Cerebellar nuclear complex (tissue), 1 donor: ENCODE measurements around the gene VAT1.
A peak's percentile ranks its signal among the peaks of the same experiment; 100 is the strongest.

ENCODE experiments used
- DNase-seq, 2 experiments: peaks; one replicate each; lab custom pipeline; 2025; lab: John Stamatoyannopoulos, UW

Gene VAT1

DNA sequence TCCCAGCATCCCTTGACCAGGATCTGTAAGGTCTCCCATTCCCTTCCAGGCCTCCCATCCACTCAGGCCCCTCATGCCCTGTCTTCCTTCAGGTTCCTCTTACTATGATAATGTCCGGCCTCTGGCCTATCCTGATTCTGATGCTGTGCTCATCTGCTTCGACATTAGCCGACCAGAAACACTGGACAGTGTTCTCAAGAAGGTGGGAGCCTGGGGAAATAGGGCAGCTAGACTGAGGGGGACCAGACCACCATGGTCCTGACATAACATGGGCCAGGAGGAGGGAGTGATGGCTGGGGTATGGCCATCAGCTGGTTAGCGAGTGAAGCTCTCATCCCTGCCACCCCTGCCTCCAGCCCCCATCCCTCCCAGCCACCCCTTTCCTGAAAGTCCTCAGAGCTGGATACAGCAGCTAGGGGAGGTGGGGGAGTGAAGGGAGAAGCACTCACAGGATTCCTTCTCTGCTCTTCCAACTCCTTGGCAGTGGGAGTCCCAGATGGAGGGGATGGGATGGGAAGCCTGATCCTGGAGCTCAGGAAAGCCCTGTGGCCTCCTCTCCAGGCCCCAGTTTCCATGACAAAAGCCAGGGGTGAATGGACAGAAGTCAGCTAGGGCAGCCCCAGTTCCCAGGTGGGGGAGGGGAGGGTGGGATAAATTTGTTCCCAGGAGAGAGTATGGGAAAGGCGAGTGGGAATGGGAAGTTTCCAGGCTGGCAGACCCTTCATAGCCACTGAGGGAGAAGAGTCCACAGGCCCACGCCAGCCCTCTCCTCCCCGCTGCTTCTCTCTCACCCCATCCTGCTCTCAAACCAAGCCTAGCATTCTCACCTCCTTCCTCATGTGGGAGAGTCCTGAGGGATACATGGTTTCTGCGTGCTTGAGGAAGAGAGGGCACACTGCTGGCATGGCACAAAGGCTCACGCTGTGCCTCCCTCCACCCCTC lies 5.2 kb upstream of the VAT1 start:
- no peak for DNase-seq

DNA sequence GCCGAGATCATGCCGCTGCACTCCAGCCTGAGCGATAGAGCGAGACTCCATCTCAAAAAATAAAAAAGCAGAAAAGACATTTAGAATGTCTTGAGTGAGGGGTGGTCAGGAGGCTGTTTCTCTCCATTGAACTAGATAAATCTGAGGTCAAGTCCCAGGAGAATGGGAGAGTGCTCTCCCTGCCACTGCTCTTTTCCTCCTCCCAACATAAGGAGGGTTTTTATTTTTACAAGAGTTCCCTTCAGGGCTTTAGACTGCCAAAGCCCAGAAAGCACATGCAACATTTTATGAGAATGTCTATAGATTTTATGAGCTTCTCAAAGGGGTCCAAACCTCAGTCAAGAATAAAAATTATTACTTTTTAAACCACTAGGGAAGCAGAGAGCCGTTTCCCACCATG lies 4.4 kb upstream of the VAT1 start:
- DNase-seq = no peak

DNA sequence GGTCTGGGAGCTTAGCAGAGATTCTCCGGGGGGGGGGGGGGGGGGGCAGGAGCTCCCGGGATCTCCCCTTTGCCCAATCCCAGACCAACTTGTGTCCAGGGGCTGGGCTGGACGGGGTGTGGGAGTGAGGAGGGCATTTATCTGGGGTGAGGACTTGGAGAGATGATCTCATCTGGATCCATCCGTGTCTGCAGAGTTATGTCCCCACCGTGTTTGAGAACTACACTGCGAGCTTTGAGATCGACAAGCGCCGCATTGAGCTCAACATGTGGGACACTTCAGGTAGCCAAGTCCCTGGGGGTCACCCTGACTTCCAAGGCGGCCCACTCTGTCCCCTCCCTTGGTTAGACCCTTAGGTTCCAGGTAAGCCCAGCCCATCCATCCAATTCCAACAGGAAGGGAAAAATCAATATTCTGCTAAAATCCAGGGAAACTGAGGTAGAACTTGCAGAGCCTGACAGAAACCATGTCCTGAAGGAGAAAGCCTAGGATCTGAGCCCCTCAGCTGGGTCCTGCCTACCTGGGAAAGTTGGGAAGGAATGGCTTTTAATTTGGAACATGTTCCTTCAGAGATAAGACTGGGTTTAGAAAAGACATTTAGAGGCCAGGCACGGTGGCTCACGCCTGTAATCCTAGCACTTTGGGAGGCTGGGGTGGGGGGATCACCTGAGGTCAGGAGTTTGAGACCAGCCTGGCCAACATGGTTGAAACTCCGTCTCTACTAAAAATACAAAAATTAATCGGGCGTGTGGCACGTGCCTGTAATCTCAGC lies 3.8 kb upstream of the VAT1 start:
- no peak for DNase-seq

DNA sequence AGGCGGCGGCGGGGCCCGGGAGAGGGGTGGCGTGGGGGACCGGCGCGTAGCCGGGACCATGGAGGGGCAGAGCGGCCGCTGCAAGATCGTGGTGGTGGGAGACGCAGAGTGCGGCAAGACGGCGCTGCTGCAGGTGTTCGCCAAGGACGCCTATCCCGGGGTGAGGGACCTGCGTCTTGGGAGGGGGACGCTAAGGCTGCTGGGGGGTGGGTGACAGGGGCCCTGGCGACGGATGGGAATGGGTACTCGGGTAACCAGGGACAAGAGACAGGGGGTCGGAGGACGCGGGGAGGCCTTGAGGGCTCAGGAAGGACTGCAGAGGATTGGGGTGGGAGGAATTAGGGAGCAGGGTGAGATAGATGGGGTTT lies 3.1 kb upstream of the VAT1 start:
- DNase-seq = no peak

DNA sequence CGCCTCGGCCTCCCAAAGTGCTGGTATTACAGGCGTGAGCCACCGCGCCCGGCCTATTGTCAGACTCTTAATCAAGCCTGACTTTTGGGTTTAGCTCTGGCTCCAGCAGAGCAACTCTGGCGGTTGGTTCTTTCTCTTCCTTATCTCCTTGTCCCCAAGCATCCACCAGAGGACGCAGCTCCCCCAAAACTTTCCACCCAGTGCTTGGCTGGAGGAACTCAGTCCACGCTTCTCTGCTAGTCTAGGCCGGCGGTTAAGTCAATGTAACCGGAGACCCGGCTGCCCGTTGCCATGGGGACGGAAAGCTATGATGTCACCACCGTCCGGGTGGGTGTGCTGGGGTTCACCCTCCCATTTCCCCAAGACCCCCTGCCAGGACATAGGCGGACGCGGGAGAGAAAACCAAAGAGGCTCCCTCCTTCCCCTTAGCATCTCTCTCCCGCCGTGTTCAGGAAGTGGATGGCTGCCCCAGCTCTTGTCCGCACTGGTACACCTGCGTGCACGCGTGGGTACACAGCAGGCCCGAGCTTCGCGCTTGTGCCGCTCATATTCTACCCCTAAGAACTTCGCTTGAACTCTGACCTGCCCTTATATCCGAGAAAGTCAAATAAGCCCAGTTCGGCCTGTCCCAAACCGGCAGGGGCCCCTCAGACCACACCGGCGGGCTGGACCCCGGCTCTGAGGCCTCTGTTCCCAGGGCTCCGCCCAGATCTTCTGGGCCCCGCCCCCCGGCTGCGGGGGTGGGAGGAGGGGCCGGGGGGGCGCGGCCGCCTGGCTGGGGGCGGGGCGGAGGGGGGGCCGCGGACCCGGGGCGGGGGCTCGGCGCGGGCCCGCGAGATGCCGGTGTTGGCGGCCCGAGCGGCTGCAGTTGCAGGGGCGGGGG lies 2.5 kb upstream of the VAT1 start, which contains the start of gene RND2:
RND2 (plus strand) TSS at position 825 of the 883 bp plus-strand sequence. CDS start 117 bp downstream, outside the sequence.
- DNase-seq = peak in 1 of 2 experiments; percentile 59

DNA sequence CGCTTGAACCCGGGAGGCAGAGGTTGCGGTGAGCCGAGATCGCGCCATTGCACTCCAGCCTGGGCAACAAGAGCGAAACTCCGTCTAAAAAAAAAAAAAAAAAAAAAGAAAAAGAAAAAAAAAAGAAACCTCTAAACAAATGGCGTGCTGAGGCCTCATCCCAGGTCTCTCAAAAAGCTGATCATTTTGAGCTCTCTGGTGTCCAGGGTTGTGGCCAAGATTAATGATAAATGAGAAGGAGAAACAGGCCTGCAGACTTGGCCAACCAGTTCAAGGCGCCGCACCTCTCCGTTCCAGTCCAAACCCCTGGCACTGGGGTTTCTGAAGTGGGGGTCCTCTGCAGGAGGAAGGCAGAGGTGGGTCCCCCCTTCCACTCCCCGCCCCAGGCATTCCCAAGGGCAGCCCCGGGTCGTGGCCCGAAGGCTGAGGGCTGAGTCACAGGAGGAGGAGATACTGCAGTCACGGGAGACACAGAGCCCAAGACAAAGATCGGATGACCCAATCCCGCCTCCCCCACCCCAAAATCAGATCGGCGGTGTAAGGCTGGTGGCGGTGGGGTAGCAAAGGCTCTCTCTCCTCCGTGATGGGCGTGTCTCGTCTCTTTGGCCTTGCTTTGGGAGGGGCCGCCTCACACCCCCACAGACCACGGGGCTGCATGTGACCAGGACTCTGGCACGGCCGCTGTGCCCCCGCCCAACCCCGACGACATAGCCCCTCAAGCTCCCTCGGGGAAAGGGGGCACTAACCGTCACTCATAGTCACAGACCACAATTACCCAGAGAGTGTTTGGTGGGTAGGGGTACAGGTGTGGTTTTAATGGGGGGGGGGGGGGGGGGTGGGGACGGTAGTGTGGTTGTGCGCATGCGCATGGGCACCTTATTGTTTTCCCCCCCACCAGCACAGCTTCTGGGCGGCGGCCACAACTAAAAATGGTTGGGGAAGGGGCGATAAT lies 1.1 kb downstream of the VAT1 start:
- no peak for DNase-seq

DNA sequence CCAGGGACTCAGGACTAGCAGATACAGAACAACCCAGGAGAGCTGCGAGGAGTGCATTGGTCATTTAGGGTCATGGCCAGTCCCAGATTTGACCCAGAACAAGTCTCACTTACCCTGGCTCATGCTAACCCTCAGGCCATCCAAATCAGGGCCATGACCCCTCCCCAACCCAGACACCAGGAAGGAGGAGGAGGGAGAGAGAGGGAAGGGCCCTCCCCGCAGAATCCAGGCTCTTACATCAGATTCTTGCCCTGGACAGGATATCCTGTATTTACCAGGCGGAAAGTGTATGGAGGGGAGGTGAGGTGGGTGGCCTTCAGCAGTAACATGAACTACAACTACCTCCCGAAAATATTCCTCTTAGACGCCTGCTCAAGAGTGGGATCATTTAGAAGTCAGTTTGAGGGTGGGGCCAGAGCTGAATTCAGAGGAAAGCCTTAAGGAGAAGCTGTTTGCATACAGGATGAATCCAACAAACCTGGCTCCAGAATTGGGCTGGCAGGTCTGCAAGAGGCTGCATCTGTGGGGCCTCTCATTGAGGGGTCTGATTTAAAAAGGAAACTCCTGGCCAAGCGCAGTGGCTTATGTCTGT lies 2.1 kb downstream of the VAT1 start:
- DNase-seq = no peak

DNA sequence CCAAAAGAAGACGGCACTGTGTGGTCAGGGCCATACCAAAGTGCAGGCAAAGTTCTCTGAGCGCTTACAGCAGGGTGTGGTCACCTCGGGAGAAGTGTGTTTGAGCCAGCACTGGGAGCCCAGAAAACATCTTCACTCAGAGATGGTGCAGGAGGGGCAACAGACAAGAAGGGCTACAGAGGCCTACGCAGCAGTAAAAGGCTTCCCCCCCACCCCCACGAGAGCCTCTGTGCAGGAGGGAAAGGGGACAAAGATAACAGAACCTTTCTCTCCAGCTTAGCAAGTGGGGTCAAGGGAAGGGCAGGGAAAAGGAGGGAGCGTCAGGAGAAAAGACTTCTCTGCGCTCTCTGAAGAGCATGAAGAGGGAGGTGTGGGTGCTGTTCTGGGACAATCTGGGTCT lies 2.8 kb downstream of the VAT1 start:
- DNase-seq = no peak

DNA sequence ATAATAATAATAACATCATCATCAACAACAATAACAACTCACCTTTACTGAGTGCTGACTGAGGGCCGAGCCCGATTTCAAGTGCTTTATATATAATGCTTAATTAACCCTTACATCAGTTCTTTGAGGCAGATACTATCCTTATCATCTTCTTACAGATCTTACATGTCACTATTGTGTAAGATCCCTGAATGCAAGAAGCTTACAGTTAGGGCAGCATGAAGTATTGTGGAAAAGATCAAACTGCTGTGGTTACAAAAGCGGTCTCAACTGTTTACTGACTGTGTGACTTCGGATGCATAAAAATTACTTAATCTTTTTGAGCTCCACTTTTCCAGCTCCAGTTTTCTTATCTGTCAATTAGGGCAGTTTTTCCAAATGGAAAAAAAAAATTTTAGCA lies 3.3 kb downstream of the VAT1 start:
- no peak for DNase-seq

DNA sequence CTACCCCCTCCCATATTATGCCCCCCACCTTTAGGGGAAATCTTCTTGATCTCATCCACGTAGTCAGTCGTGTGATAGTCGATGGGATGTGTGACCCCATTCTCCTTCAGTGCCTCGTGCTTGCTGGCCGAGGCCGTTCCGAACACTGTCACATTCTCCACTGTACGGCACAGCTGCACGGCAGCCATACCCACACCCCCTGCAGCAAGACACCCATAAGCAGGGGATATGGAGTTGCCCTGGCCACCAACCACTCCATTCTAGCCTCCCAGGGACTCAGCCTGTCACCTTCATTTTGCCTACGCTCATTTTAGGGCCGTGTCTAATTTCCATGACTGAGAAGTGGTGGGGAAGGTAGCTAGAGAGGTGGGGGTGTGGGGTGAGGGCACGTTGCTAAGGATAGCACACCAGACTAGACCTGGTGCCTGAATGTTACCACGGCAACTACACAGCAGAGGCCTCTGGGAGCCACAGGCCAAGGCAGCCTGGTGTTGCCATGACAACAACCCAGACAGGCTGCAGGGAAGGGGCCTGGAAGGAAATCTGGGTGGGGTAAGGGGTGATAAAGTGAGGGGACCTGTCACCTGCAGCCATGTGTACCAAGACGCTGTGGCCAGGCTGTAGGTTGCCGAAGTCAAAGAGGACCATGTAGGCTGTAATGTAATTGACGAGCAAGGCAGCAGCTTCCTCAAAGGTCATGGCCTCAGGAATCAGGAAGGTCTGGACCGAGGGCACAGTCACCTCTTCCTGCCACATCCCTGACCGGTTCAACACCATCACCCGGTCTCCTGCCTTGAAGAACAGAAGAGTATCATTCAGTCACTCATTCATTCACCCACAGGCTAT lies 4.0 kb downstream of the VAT1 start:
- DNase-seq = no peak

DNA sequence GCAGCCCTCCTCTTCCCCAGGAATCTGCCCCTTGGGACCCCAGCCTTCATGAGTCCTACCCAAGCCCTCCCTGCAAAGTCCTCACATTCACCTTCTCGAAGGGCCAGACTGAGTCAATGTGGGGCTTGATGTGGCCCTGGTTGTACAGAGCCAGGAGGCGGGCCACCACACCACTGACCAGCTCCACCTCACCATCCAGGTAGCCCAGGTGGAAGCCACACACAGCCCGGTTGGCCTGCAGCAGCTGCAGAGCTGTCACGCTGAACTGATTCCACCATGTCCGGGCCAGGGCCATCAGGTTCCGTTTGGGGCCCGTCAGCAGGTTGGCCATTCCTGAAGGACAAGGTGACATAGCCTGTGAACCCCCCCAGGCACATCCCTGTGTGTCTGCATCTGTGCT lies 6.0 kb downstream of the VAT1 start:
- DNase-seq = no peak

DNA sequence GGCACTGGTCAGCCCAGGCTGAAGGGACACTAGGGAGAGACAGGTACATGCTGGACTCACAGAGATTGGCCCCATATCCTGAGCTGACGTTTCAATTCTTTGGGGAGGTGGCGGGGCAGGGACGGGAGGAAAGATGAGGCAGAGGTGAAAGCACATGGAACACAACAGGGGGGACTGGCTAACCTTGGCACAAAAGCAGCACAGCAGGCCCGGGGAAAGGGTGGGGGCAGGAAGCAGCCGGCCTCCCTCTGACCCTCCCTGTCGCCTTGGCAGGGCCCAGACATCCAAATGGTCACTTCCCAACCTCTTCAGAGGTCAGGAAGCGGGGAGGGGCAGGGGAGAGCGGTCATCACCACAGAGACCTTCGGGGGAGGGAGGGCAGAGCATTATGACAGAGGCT lies 6.6 kb downstream of the VAT1 start:
- DNase-seq = no peak

DNA sequence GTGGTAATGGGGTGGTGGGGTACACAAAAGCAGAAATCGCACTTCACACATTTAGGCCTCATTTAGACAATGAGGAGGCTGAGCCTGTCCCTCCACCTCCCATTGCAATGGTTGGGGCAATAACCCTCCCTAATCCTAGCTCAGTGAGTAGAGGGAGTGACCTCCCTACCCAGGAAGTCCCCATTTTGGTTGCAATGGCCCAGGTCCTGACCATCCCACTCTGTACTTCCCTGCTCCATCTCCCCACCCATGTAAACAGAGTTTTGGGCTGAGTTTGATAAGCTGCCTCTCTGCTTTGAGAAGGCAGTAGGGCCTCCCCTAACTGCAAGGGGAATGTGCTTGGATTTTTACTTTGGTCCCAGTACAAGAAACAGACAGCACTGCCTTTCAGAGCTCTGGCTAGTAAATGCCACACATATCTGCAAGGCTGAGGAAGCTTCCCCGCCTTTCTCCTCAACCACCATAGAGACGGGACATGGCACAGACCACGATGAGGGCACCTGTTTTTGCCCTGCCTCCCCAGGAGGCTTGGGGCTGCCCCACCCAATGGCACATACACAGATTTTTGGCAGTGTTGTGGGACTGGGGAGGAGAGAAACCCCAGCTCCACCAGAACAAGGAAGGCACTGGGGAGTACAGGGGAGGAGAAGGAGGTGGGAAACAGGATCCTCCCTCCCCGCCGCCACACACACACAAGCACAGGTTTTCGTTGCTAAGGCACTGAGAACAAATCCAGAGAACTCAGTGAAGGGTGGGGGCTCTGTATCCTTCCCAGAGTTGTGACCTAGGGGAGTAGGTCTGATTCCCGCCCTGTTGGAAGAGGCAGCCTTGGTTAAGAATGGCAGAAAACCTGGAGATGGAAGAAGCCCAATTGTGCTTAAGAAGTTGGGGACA lies 7.3 kb downstream of the VAT1 start:
- DNase-seq = no peak

DNA sequence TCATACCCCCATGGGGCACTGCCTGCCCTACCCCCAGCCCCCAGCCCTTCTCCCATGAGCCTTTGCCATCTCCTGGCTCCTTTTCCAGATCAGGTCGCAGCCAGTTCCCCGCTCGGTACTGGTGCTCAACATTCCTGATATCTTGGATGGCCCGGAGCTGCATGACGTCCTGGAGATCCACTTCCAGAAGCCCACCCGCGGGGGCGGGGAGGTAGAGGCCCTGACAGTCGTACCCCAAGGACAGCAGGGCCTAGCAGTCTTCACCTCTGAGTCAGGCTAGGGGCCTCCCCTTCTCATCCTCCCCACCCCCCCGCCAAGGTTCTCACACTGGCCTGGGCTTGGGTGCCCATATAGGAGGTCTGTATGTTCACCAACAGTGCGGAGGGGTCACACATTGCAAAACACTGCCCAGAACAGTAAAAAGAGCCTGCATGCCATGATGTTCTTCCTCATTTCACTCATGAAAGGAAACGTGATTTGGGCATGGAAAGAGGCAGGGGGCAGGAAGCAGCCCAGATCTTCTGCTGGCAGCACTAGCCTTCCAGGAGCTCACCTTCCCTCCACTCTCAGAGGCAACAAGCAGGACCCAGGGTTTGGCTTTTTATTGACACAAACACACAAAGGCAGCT lies 8.1 kb downstream of the VAT1 start:
- no peak for DNase-seq

DNA sequence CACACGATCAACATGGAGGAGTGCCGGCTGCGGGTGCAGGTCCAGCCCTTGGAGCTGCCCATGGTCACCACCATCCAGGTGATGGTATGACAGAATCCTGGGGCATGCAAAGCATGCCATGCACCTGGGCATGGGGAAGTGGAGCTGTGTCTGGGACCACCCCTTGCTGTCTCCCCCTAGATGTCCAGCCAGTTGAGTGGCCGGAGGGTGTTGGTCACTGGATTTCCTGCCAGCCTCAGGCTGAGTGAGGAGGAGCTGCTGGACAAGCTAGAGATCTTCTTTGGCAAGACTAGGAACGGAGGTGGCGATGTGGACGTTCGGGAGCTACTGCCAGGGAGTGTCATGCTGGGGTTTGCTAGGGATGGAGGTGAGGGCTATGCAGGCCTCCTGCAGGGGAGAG lies 8.9 kb downstream of the VAT1 start:
- DNase-seq = no peak

DNA sequence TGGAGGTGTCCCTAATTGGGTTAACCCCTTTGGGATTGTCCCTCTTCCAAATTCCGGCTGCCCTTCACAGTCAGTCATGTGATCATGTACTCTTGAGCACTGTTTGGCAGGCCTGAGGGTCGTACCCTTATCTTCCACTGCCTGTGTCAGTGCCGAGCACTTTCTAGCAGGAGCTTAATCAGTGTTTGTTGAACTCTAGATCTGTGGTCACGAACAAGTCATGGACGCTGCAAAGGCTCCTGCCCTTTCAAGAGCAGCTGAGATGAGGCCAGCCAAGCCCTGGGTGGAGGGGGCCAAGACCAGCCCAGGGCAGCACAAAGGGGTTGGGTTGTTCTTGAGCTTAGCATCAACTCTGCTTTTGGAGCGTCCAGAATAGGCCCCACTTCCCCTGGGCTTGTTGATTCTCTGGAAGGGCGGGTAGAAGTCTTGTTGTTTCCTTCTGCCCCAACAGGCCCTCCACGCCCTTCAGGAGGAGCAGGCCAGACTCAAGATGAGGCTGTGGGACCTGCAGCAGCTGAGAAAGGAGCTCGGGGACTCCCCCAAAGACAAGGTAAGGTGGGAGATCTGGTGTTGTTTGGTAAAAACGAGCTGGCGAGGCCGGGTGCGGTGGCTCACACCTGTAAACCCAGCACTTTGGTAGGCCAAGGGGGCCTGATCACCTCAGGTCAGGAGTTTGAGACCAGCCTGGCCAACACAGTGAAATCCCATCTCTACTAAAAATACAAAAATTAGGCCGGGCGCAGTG lies 10.3 kb downstream of the VAT1 start:
- no peak for DNase-seq

DNA sequence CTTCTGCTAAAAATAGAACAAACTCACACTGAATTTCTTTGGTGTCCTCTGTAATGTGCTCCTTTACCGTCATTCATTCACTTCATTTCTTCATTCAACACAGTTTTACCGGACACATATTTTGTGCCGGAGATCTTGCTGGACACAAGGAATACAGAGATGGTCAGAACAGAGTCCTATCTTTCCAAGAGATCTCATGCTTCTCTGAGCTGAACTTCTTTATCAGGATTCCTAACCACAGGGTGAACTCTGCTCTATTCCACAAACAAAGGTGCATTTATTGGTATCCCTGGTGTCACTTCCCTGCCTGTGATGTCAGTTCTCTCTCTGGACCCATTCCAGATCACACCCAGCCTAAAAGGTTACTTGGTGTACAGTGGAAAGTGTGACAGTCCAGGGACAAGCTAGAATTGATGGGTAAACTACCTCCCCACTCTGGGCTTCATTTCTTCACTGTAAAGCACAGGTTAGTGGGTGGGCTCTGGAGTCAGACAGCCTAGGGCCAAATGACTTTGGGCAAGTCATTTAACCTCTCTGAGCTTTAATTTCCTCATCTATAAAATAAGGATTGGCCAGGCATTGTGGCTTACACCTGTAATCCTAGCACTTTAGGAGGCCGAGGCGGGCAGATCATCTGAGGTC lies 11.4 kb downstream of the VAT1 start:
- no peak for DNase-seq
